Mesenteric fat pad (tissue), 1 donor: ENCODE data around the gene MTHFD2L. TPM values are rescaled to one million over a fixed set of nuclear protein-coding genes. Genes with fewer than 3 reads are reported as not detected.
"Not testable (repeated sequence)": the region's sequence is repeated elsewhere in the genome, so short reads cannot be mapped to it uniquely, and the experiment has no call there.

ENCODE experiments used
- DNase-seq: peaks from one replicate; pipeline ENCODE4 v3.0.0-alpha.2; 2020; ENCODE audit warnings: low spot score
- total RNA-seq: library from RNA; stranded (reverse); fragmentation: NEBNext Ultra II Directional; extraction: Animal tissue kit (Norgen Biotek cat#: 25700); gene quantifications from one replicate; pipeline ENCODE4 v1.2.1, GENCODE V29; 2021
- donor health status: DM: yes; HTN: yes; CAD: no.

The MTHFD2L gene
- total RNA-seq, 1 donor from 2014 or later: 8.4 TPM

DNA sequence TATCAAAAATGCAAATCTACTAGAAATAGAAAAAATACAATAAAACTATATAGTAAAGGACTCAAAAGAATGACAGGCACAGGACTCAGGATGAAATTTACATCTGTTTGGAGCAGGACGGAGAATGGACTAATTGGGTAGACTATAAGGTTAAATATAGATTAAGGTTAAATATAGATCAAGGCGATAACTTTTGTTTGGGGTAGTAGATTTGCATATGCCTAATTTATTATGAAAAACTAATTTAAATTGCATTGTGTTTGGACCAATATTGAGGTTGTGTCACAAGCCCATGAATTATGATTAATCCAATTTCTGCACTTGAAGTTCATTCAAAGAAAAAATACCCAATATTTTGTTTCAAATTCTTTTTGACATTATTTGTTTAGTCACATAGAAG, 31.0 kb downstream of the MTHFD2L start:
- no peak for DNase-seq

DNA sequence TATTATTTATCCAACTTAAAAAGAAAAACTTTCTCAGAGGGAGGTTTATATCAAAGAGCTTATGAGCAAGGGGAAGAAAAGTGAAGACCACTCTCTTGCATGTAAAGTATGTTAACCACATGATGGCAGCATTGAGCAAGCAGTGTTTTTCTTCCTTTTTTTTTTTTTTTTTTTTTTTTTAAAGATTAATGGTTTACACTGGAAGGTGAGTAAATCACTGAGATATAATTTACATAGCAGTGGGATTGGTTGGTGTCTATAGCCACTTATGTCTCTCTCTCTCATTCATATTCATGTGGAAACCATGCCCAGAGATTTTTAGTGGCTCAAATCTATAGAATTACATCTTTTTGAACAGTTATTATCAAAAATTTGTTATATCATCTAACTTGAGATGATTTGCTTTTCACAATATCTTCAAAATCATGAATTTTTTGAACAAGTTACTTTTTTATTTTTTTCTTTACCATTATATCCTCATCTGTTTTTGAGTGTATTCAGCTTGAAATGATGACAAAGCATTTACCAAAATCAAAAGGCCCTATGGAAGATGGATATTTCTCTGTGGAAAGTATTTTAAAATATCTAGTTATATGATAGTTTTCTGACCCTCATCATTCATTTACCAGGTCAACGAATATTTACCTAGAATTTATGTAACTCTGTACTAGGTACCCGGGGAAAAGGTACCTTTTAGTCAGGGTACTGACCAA, 31.6 kb downstream of the MTHFD2L start:
- no peak for DNase-seq

DNA sequence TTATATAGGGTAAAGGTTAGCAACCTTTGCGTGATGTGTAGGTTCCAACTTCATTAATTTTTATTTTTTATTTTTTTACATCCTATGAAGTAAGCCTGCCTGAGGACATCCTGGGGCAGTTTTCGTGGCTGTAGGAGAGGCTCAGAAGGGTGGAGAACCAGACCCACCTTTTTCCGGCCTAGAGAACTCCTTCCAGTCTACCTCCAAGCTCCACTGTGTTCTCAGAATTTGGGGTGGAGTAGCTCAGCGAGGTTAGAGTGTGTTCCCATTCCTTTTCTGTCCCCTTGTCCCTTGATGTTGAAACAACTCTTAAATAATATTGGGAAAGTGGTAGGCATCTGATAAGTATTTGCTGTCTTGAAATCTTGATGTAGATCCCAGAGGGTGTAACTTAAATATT, 32.4 kb downstream of the MTHFD2L start:
- DNase-seq: no peak

DNA sequence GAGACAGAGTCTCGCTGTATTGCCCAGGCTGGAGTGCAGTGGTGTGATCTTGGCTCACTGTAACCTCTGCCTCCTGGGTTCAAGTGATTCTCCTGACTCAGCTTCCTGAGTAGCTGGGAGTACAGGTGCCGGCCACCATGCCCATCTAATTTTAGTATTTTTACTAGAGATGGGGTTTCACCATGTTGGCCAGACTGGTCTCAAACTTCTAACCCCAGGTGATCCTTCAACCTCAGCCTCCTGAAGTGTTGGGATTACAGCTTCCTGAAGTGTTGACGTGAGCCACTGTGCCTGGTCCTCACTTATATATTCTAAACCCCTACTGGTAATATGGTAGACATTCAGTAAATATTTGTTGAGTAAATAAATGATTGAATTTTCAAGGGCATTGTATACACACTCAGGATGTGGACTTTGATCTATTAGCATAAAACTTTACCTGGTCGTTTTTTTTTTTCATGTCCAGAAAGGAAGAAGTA, 33.0 kb downstream of the MTHFD2L start:
- DNase-seq: no peak

DNA sequence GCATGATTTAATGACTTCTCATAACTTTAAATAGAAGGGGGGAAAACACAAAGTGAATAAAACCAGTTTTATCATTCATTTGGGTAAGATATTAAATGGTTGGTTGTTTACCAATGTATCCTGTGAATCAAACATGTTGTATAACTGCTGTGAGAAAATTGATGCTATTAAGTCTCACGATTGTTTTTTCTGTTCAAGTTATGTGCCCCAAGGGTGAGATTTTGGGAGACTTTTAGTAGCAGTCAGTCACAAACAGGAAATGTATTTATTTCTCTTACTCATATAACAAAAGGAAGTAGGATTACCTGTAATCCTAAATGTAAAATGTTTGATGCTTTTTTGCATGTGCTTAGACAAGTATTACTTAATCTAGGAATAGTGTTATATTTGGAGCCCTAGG, 39.2 kb downstream of the MTHFD2L start:
- DNase-seq: no peak

DNA sequence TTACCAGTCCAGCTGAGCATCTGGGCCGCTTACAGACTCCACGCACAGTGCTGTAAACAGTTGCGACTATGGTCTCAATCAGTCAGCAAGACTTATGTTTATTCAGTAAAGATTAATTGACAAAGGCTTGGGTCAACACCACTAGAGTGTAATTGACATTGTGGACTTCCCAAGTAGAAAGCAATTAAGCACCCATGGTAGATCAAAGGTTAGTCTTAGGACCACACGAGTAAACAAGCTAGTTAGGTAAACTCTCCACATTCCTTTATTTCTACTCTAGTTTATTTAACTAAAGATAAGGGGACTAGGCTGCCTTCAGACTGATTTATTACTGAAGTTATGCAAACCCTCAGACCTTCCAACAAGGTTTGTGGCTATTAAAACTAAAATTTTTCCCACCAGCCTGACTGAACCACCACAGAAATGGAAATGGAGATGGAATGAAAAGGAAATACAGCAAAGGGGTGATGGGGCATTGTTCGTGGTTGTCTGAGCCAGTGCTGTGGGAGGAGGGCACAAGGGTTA, 44.2 kb downstream of the MTHFD2L start:
- no peak for DNase-seq

DNA sequence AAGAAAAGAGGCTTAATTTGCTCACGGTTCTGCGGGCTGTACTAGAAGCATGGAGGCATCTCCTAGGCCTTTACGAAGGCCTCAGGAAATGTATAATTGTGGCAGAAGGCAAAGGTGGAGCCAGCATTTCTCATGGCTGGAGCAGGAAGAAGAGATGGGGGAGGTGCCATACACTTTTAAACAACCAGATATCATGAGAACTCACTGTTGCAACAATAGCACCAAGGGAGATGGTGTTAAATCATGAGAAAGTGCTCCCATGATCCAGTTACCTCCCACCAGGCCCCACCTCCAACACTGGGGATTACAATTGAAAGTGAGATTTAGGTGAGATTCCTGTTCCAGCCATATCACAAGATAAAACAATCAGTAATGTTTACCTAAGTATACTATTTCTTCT, 45.5 kb downstream of the MTHFD2L start:
- no peak for DNase-seq

DNA sequence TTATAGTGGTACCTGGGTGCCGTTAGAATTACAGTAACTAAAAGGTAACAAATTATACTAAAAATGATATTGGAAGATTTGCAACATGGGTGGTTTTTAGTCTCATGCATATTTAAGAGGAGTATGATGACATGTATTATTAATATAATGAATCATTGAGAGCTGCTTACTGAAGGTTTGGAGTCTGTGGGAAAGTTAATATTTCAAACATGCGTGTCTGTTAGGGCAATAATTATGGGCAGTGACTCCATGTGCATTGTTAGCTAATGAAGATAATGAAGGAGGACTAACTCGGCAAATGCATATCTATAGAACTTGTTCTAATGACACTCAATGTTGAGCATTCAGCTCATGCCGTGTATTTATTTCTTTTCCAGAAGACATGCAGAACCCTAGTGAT, 47.1 kb downstream of the MTHFD2L start:
- no peak for DNase-seq

DNA sequence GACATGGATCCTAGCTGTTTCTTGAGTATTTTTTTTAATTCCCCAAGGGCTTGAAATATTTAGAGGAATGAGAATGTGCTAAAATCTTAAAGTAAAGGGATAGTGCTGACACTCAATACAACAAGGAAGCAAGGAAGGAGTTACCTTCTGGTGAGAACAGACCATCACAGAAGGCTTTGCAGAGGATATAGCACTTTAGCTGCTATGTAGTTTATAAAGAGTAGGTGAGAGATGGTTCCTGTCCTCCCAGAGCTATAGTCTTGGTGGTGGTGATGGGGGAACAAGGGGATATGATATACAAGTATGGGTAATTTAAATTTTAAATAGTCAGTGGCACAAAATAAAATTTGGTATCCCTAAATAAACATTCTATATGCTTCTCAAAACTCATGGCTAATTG, 47.6 kb downstream of the MTHFD2L start:
- DNase-seq: no peak

DNA sequence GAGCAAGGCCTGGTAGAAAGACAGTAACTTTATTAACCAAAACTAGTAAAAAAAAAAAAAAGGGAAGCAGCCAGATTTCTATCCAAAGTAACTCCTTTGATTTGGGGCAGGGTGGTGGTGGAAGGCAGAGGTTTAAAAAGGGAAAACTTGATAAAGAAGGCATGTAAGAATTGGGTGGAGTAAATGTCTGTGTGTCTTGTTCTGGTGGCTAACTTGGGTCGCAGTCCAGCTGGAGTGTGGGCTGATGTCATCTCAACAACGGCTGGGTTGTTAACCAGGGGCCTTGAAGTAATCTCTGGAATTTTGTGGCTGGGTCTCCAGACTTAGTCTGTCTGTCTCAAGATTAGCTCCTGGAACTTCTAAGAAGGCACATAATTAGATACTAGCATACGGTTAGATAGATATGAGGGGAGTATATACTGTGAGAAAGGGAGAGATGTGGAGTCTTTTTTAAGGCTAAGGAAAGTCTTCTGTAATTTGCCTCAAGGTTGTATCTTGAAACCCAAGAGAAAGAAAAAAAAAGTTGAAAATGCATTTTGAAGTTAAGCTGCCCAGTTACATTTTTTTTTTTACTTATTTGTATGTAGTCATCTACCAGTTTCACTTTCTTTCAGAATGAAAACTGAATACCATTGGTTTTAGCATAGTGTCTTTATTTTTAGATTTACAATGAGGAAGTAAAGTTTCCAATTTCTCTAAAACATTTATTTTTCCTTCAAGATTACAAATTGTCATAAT, 48.3 kb downstream of the MTHFD2L start:
- DNase-seq: no peak

DNA sequence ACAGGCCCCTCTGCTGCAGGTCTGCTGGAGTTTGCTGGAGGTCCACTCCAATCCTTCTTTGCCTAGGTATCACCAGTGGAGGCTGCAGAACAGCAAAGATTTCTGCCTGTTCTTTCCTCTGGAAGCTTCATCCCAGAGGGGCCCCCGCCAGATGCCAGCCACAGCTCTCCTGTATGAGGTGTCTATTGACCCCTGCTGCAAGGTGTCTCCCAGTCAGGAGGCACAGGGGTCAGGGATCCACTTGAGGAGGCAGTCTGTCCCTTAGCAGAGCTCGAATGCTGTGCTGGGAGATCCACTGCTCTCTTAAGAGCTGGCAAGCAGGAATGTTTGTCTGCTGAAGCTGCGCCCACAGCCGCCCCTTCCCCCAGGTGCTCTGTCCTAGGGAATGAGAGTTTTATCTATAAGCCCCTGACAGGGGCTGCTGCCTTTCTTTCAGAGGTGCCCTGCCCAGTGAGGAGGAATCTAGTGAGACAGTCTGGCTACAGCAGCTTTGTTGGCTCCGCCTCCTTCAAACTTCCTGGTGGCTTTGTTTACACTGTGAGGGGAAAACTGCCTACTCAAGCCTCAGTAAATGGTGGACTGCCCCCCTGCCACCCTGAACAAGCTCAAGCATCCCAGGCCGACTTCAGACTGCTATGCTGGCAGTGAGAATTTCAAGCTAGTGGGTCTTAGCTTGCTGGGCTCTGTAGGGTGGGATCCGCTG, 56.7 kb downstream of the MTHFD2L start:
- DNase-seq: not testable (repeated sequence)

DNA sequence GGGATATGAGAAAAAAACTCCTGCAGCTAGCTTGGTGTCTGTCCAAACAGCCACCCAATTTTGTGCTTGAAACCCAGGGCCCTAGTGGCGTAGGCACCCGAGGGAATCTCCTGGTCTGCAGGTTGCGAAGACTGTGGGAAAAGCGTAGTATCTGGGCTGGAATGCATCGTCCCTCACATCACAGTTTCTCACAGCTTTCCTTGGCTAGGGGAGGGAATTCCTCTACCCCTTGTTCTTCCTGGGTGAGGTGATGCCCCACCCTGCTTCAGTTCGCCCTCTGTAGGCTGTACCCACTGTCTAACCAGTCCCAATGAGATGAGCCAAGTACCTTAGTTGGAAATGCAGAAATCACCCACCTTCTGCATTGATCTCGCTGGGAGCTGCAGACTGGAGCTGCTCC, 57.3 kb downstream of the MTHFD2L start:
- DNase-seq: not testable (repeated sequence)

DNA sequence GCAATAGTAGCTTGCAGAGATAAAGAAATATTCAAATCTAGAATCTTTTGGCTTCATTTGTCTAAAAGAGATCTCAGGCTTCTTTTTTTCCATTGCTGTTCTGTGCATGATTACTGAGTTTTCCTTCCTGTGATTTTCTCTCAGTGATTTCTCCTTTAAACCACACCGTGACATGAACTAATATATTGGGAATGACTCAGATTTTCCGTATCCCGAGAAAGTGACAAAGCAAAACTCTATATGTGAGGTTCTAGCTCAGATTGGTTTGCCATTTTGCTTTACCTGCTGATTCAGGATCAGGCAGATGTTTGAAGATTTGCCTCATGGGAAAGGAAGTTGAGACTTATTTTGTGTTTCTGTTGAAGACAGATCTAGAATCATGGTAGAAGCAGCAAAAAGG, 59.4 kb downstream of the MTHFD2L start:
- no peak for DNase-seq

DNA sequence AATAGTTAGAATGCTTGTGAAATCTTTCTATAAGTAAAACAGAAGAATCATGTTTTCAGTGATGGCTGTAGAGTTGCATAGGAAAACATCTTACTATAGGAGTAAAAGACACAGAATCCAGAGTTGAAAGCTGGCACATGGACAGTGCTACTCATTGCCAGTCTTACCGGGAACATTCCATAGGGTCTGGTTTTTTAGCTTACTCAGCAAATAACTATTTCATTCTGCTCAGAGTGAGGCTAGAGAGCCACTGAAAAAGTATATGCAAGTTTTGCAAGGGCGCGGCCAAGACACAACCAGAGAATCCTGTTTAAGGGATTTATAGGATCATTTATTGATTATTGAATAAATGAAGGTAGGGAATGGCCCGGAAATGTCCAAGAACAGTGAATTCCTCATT, 60.3 kb downstream of the MTHFD2L start:
- no peak for DNase-seq

DNA sequence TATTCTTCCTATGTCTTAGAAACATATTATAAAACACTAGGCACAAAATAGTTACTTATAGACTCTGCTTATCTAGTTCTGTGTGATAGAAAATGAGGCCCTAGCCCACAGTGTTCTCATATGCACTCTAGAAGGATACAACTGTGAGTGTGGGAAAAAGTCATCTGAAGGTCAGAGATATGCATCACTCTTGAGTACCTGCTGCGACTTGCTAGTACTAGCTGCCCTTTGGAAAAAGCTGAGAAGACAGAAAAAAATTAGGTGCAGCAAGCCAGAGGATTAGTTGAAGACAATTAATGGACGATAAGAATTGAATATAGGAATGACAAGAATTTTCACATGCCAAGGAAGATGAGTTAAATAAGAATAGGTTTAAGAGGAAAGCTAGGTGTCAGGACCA, 61.3 kb downstream of the MTHFD2L start:
- no peak for DNase-seq

DNA sequence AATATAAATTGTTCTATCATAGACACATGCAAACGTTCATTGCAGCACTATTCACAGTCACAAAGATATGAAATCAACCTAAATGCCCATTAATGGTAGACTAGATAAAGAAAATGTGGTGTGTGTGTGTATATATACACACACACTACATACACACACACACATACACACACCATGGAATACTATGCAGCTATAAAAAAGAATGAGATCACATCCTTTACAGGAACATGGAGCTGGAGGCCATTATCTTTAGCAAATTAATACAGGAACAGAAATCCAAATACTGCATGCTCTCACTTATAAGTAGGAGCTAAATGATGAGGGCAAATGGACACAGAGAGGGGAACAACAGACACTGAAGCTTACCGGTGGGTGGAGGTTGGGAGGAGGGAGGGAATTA, 65.2 kb downstream of the MTHFD2L start:
- DNase-seq: no peak

DNA sequence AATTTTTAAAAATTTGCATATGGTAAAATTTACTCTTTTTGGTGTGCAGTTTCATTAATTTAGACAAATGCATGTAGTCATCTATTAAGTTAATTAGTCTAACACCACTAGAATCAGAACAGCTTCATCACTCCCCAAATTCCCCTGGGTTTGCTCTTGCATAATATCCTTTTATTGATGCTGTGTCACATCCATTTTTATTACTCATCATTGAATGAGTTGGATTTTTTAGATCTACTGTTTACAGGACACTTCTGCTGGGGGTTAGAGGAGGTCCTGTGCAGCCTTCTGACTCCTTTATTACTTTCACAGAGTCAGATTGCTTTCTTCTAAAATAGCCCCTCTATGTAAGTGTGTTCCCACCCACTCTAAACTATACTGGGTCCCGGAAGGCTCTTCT, 65.9 kb downstream of the MTHFD2L start:
- DNase-seq: no peak

DNA sequence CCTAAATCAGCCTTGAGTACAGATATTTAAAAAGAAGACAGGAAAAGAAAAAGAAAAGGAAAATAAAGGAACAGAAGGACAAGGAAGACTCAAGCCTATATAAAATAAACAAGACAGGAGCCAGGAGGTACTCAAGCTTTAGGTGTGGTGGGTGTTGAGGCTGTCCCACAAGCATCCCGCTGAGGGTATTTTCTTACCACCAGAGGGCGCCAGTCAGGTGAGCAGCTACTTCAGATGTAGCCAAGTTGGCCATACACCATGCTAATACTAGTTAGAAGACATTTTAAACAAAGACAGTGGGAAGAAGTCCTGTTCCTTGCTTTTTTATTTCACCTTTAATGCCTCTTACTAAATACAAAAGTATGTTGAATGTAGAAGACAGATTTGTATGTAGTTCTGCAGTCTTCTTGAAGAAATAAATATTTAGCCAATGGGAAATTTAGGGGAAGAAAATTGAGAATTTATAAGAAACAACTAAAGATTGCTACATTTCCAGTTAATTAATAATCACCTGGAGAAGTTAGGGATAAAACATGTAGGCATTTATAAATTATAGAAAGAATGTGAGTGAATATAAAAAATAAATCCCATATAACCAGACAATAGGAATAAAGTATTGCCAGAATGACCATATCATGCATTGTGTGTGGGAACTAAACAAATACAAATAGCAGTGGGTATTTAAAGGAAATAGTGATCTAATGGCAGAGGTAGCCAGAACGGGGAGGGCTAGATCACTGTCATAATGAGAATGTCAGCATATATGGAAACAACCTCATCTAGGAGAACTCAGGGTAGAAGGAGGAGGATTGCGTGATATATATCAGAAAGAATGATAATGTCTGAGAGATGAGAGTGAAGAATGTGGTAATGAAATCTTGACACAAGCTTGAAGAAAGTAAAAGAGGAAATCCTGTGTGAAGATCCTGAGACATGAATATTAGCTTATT, 71.0 kb downstream of the MTHFD2L start:
- no peak for DNase-seq

DNA sequence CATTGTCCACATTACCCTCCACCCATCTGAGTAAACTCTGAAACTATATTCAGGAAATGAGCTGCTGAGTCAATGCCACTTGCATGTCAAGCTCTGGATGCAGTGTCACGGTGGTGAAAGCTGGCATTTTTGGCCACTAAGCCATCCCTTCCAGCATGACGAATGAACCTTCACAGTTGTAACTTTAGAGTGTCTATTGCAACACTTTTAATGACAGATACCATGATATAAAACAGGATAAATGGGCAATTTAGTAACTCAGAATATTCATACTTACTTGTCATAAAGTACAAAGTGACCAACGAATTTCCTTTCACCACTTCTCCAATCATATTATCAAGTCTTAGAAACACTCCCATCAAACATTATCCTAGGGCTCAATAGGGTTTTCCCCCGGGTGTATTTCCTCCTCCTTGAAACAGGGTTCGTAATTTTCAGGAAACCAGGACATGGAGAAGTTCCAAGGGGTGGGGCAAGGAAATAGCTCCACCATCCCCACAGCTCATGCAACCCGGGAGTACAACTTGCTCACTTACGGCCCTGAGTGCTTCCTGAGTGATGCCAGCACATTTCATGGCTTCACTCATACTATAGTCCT, 73.1 kb downstream of the MTHFD2L start:
- DNase-seq: no peak

DNA sequence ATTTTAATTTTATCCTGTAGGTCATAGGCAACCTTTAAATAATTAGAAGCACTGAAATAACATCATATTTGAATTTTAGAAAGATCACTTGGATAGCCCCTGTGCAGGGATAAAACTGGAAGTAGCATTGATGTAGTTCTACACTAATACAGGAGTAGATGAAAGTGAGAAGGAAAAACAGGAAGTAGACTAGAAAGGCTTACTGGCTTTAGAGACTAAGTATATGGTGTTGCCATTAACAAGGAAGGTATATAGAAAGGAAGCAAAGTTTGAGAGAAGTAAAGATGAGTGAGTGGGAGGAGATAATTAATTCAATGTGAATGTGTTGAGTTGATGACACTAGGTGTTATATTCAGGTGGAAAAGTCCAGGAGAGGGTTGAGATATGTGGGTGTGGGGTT, 77.2 kb downstream of the MTHFD2L start:
- no peak for DNase-seq
